ENCODE measurements around the gene RPL36A. TPM values are rescaled to one million over a fixed set of nuclear protein-coding genes. Genes with fewer than 3 reads are reported as not detected.

The RPL36A gene
- total and polyA plus RNA-seq, 9 of the 15 experiments (the other 6 are each of a cell fraction or from before 2014, with no cell fraction given): 412 to 4,539 (median 3,209) TPM

DNA sequence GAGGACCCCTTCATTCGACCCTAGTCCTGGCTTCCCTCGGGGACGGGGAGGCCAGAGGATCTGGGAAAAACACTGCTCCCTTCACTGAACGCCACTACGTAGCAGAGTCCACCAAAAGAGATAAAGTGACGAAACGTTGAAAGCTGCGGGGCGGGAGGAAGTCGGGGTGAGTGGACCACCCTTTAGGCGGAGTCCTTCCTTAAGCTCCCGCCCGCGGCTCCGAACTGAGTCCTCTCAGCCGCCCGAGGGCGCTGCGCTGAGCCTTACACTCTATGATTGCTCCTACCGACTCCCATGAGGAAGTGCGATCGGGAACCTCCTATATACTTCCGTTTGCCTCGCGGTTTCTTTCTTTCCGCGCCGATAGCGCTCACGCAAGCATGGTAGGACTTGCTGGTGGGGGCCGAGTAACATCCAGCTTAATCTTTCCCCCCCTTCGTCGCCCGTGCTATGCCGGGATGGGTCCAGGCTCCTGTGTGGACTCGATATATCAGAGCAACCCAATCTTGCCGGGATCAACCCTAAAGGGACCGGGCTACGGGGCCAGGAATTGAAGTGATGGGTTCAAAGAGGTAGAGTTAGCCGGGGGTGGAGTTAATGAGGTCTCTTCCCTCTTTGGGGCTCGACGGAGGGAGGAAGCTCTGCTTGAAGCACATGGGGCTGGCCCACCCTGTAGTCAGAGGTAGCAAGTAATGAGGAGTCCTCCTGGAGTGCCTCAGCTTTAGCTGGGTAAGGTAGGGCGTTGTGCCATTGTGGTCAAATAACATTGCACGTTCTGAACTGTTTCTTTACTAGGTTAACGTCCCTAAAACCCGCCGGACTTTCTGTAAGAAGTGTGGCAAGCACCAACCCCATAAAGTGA, at the start of gene RPL36A (continued):
- TF ChIP-seq, protein P1, sequence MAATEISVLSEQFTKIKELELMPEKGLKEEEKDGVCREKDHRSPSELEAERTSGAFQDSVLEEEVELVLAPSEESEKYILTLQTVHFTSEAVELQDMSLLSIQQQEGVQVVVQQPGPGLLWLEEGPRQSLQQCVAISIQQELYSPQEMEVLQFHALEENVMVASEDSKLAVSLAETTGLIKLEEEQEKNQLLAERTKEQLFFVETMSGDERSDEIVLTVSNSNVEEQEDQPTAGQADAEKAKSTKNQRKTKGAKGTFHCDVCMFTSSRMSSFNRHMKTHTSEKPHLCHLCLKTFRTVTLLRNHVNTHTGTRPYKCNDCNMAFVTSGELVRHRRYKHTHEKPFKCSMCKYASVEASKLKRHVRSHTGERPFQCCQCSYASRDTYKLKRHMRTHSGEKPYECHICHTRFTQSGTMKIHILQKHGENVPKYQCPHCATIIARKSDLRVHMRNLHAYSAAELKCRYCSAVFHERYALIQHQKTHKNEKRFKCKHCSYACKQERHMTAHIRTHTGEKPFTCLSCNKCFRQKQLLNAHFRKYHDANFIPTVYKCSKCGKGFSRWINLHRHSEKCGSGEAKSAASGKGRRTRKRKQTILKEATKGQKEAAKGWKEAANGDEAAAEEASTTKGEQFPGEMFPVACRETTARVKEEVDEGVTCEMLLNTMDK (IDR thresholded peaks at IDR 0.05; ENCODE audit: borderline replicate concordance, insufficient read depth, low read depth, low read length, poor library complexity, severe bottlenecking): peak; percentile 92
- TF ChIP-seq POLR2AphosphoS5 (IDR thresholded peaks at IDR 0.05; ENCODE audit: control insufficient read depth, insufficient read depth, low read depth, low read length) (peak; percentile 96), PHF8 (IDR thresholded peaks at IDR 0.05; ENCODE audit: borderline replicate concordance, low read length) (peak; percentile 94), SP2 (IDR thresholded peaks at IDR 0.05; ENCODE audit: extremely low read depth, low read depth, low read length, poor library complexity, severe bottlenecking) (peak; percentile 91), KAT7 (CRISPR knock-in tag; IDR thresholded peaks at IDR 0.05; ENCODE audit: borderline replicate concordance) (peak; percentile 27; the same call in 1 of the 2 replicates), RBM17 (IDR thresholded peaks at IDR 0.05; ENCODE audit: borderline replicate concordance, low read depth, low read length) (no peak), HNRNPLL (IDR thresholded peaks at IDR 0.05; ENCODE audit: low read depth, low read length, poor library complexity, severe bottlenecking) (peak; percentile 44), CBX8 (IDR thresholded peaks at IDR 0.05; ENCODE audit: borderline replicate concordance, extremely low read depth, low read depth, low read length, poor library complexity, severe bottlenecking) (no peak), EGR1 (conservative IDR thresholded peaks at IDR 0.05) (peak; percentile 36)
- TF ChIP-seq, protein P2, sequence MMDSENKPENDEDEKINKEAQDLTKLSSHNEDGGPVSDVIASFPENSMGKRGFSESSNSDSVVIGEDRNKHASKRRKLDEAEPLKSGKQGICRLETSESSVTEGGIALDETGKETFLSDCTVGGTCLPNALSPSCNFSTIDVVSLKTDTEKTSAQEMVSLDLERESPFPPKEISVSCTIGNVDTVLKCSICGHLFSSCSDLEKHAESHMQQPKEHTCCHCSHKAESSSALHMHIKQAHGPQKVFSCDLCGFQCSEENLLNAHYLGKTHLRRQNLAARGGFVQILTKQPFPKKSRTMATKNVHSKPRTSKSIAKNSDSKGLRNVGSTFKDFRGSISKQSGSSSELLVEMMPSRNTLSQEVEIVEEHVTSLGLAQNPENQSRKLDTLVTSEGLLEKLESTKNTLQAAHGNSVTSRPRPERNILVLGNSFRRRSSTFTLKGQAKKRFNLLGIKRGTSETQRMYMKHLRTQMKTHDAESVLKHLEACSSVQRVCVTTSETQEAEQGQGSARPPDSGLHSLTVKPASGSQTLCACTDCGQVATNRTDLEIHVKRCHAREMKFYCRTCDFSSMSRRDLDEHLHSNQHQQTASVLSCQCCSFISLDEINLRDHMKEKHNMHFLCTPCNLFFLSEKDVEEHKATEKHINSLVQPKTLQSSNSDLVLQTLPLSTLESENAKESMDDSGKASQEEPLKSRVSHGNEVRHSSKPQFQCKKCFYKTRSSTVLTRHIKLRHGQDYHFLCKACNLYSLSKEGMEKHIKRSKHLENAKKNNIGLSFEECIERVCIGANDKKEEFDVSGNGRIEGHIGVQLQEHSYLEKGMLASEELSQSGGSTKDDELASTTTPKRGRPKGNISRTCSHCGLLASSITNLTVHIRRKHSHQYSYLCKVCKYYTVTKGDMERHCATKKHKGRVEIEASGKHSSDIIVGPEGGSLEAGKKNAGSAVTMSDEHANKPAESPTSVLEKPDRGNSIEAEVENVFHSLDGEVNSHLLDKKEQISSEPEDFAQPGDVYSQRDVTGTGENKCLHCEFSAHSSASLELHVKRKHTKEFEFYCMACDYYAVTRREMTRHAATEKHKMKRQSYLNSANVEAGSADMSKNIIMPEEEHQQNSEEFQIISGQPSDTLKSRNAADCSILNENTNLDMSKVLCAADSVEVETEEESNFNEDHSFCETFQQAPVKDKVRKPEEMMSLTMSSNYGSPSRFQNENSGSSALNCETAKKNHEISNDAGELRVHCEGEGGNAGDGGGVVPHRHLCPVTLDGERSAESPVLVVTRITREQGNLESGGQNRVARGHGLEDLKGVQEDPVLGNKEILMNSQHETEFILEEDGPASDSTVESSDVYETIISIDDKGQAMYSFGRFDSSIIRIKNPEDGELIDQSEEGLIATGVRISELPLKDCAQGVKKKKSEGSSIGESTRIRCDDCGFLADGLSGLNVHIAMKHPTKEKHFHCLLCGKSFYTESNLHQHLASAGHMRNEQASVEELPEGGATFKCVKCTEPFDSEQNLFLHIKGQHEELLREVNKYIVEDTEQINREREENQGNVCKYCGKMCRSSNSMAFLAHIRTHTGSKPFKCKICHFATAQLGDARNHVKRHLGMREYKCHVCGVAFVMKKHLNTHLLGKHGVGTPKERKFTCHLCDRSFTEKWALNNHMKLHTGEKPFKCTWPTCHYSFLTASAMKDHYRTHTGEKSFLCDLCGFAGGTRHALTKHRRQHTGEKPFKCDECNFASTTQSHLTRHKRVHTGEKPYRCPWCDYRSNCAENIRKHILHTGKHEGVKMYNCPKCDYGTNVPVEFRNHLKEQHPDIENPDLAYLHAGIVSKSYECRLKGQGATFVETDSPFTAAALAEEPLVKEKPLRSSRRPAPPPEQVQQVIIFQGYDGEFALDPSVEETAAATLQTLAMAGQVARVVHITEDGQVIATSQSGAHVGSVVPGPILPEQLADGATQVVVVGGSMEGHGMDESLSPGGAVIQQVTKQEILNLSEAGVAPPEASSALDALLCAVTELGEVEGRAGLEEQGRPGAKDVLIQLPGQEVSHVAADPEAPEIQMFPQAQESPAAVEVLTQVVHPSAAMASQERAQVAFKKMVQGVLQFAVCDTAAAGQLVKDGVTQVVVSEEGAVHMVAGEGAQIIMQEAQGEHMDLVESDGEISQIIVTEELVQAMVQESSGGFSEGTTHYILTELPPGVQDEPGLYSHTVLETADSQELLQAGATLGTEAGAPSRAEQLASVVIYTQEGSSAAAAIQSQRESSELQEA (IDR thresholded peaks at IDR 0.05; ENCODE audit: low read depth): no peak

All from K562 (cell line).